H1 (cell line): Measurements from ENCODE around the gene DDC. TPM values are rescaled to one million over a fixed set of nuclear protein-coding genes. Genes with fewer than 3 reads are reported as not detected.

Experiments used
- ATF2 ChIP-seq: IDR thresholded peaks from 2 replicates; pipeline ENCODE4 v1.6.1; 2012; ENCODE audit warnings: low read length, inconsistent platforms
- ATF3 ChIP-seq: IDR thresholded peaks from 2 replicates; pipeline ENCODE4 v1.6.1; 2011; ENCODE audit warnings: low read depth, mild to moderate bottlenecking, low read length; ENCODE audit not compliant: insufficient read depth
- BCL11A ChIP-seq, 2 experiments: IDR thresholded peaks; one replicate each; pipeline ENCODE4 v1.6.1; 2011; ENCODE audit warnings: low read depth in 2 of 2, low read length in 2 of 2, mild to moderate bottlenecking in 2 of 2
- BRCA1 ChIP-seq: IDR thresholded peaks from 2 replicates; pipeline ENCODE4 v1.6.1; 2012; ENCODE audit warnings: low read depth, low read length, improper control_type of control experiment
- CBX5 ChIP-seq: fragments of 300-800, 300-1000 bp; sonication (generic); IDR thresholded peaks from 2 replicates; pipeline ENCODE4 v1.7.1; 2016; ENCODE audit warnings: antibody characterized with exemption, low read length, low read depth
- CBX8 ChIP-seq: fragments of 300-800, 300-1000 bp; sonication (generic); IDR thresholded peaks from 2 replicates; pipeline ENCODE4 v1.7.1; 2016; ENCODE audit warnings: low read depth, low read length, borderline replicate concordance
- EP300 ChIP-seq, 2 experiments: IDR thresholded peaks; 1 replicate in 1 of 2; 2 replicates in 1 of 2; pipeline ENCODE4 v1.6.1; 2011 to 2012; ENCODE audit warnings: low read depth in 2 of 2, low read length in 2 of 2, mild to moderate bottlenecking in 2 of 2, borderline replicate concordance in 1 of 2, inconsistent platforms in 1 of 2, moderate library complexity in 1 of 2
- EZH2 ChIP-seq: fragments of 200-600 bp; sonication (generic); IDR thresholded peaks from 2 replicates; pipeline ENCODE4 v1.7.1; 2012; ENCODE audit warnings: low read depth, mild to moderate bottlenecking, moderate library complexity, low read length, inconsistent platforms; ENCODE audit not compliant: severe bottlenecking
- GABPA ChIP-seq: IDR thresholded peaks from 2 replicates; pipeline ENCODE4 v1.6.1; 2011; ENCODE audit warnings: mild to moderate bottlenecking, low read length, moderate library complexity, borderline replicate concordance; ENCODE audit not compliant: insufficient read depth
- GTF2F1 ChIP-seq: IDR thresholded peaks from 2 replicates; pipeline ENCODE4 v1.6.1; 2012; ENCODE audit warnings: low read depth, low read length, improper control_type of control experiment, borderline replicate concordance
- HDAC2 ChIP-seq, 2 experiments: fragments of 300-600 bp in 1 of 2; sonication (generic) in 1 of 2; IDR thresholded peaks; 2 replicates each; pipeline ENCODE4 v1.6.1; 2011 to 2012; ENCODE audit warnings: low read depth in 2 of 2, low read length in 2 of 2, mild to moderate bottlenecking in 2 of 2, moderate library complexity in 2 of 2, borderline replicate concordance in 1 of 2, inconsistent platforms in 1 of 2
- KDM1A ChIP-seq: fragments of 200-600, 300-600 bp; sonication (generic); IDR thresholded peaks from 2 replicates; pipeline ENCODE4 v1.7.1; 2016; ENCODE audit warnings: mild to moderate bottlenecking, low read length, borderline replicate concordance
- NRF1 ChIP-seq: IDR thresholded peaks from 2 replicates; pipeline ENCODE4 v1.6.1; 2011; ENCODE audit warnings: mild to moderate bottlenecking, low read depth, low read length, improper control_type of control experiment
- RAD21 ChIP-seq, 2 experiments: IDR thresholded peaks in 1 of 2; conservative IDR thresholded peaks in 1 of 2; 2 replicates each; pipeline ENCODE4 v1.6.1; 2011; ENCODE audit warnings: low read depth in 2 of 2, low read length in 2 of 2, improper control_type of control experiment in 1 of 2, inconsistent platforms in 1 of 2, mild to moderate bottlenecking in 1 of 2, moderate library complexity in 1 of 2
- RNF2 ChIP-seq: fragments of 200-900, 300-1000 bp; sonication (generic); IDR thresholded peaks from 2 replicates; pipeline ENCODE4 v1.7.1; 2016; ENCODE audit warnings: borderline replicate concordance, low read depth, mild to moderate bottlenecking, antibody characterized with exemption, low read length; ENCODE audit not compliant: poor library complexity, severe bottlenecking; ENCODE audit errors: missing control alignments
- SAP30 ChIP-seq: fragments of 300-600 bp; sonication (generic); IDR thresholded peaks from 2 replicates; pipeline ENCODE4 v1.7.1; 2012; ENCODE audit warnings: low read length, moderate library complexity, mild to moderate bottlenecking, inconsistent platforms; ENCODE audit not compliant: insufficient read depth, insufficient replicate concordance
- SIRT6 ChIP-seq: IDR thresholded peaks from one replicate; pipeline ENCODE4 v1.7.1; 2012; ENCODE audit warnings: low read length, inconsistent platforms
- SIX5 ChIP-seq: IDR thresholded peaks from 2 replicates; pipeline ENCODE4 v1.6.1; 2011; ENCODE audit warnings: mild to moderate bottlenecking, low read depth, low read length
- SP2 ChIP-seq: IDR thresholded peaks from 2 replicates; pipeline ENCODE4 v1.6.1; 2012; ENCODE audit warnings: mild to moderate bottlenecking, low read length, inconsistent platforms
- SRF ChIP-seq: IDR thresholded peaks from 2 replicates; pipeline ENCODE4 v1.6.1; 2011; ENCODE audit warnings: mild to moderate bottlenecking, low read depth, low read length, moderate library complexity
- ZNF274 ChIP-seq: IDR thresholded peaks from 2 replicates; pipeline ENCODE4 v1.7.0; 2012; ENCODE audit warnings: low read length, borderline replicate concordance; ENCODE audit errors: extremely low read depth
- polyA plus RNA-seq, 7 experiments: library from polyadenylated mRNA; depleted of rRNA in 3 of 7; stranded (reverse) in 5 of 7; unstranded in 2 of 7; fragments of >200 nt in 5 of 7; fragments of 200-250 nt in 2 of 7; gene quantifications; 1 replicate in 5 of 7; 2 replicates in 1 of 7; 4 replicates in 1 of 7; pipeline versions ENCODE4 v1.2.1 to v1.2.3, GENCODE V29; 2011 to 2013; ENCODE audit warnings: missing spikeins in 2 of 7, mixed read lengths in 2 of 7
- total RNA-seq: library from RNA; stranded (reverse); fragmentation: NEBNext Ultra II Directional; extraction: Animal tissue kit (Norgen Biotek cat#: 25700); gene quantifications from 2 replicates; pipeline ENCODE4 v1.2.1, GENCODE V29; 2021

The DDC gene
- total and polyA plus RNA-seq, 2 of the 8 experiments (the other 6 are each of a cell fraction or from before 2014, with no cell fraction given), result 0.05 TPM; not detected in 1

- TF ChIP-seq ATF2 (no peak), GABPA (no peak), BRCA1 (no peak), SIRT6 (no peak), ATF3 (no peak), SP2 (no peak), RAD21 (IDR thresholded peaks at IDR 0.05 in 1 of 2, conservative IDR thresholded peaks at IDR 0.05 in 1 of 2; ENCODE audit: low read depth in 2 of 2, low read length in 2 of 2) (no peak), HDAC2 (IDR thresholded peaks at IDR 0.05; ENCODE audit: borderline replicate concordance in 1 of 2, low read depth in 2 of 2, low read length in 2 of 2) (no peak), CBX8 (no peak), EZH2 (no peak), CBX5 (no peak), ZNF274 (no peak), NRF1 (no peak), SAP30 (no peak), SRF (no peak), BCL11A (IDR thresholded peaks at IDR 0.05; ENCODE audit: low read depth in 2 of 2, low read length in 2 of 2) (no peak), RNF2 (no peak), EP300 (IDR thresholded peaks at IDR 0.05; ENCODE audit: borderline replicate concordance in 1 of 2, low read depth in 2 of 2, low read length in 2 of 2) (no peak), KDM1A (no peak), SIX5 (no peak), GTF2F1 (no peak)
Measured at GRCh38 chr7:50531401-50531911, 33.7 kb downstream of the DDC start (continued).
